ENCODE data around the gene FRMD4A. TPM values are rescaled to one million over a fixed set of nuclear protein-coding genes. Genes with fewer than 3 reads are reported as not detected.

FRMD4A gene
- total RNA-seq, 1 donor from 2014 or later: 236 TPM

DNA sequence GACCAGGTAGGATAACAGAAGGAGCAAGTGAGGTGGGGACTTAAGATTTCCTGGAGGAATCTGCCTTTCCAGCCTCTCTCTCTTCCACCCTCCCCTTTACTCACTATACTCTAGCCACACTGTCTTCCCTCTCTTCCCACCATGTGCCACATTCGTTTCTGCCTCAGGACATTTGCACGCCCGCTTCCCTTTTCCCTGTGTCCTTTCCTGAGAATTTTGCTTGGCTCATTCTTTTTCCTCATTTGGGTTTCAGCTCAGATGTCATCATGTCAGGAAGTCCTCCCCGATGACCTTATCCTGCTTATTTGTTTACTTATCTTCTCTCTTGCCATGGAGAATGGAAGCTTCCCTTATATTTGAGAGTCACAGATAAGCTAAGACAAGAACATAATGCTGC, 380.2 kb downstream of the FRMD4A start:
- no peak overlapping the region for H3K4me3 Mint-ChIP-seq (ENCODE audit: unreplicated experiment)

GRCh38 chr10:13949844-13950542, 380.7 kb downstream of the FRMD4A start:
- Mint-ChIP-seq H3K27me3 (ENCODE audit: unreplicated experiment) (no peaks in the 10 kb centered on the region), H3K4me3 (ENCODE audit: unreplicated experiment) (no peak overlapping the region), H3K4me1 (ENCODE audit: unreplicated experiment) (peaks cover 78% of the 10 kb centered on the region), H3K27ac (ENCODE audit: unreplicated experiment) (peak overlapping the region; percentile 94), H3K9me3 (ENCODE audit: unreplicated experiment) (peaks cover 4% of the 10 kb centered on the region), H3K36me3 (ENCODE audit: unreplicated experiment) (peaks cover 30% of the 10 kb centered on the region)
- TF ChIP-seq CTCF (IDR thresholded peaks at IDR 0.05): no peak
- no peak for DNase-seq (ENCODE audit: extremely low spot score, unreplicated experiment)

More for the DNA sequence above, 380.2 kb downstream of the FRMD4A start:
- Mint-ChIP-seq H3K27ac (ENCODE audit: unreplicated experiment) (peak overlapping the region; percentile 94), H3K27me3 (ENCODE audit: unreplicated experiment) (no peaks in the 10 kb centered on the region), H3K9me3 (ENCODE audit: unreplicated experiment) (peaks cover 4% of the 10 kb centered on the region), H3K36me3 (ENCODE audit: unreplicated experiment) (peaks cover 30% of the 10 kb centered on the region), H3K4me1 (ENCODE audit: unreplicated experiment) (peaks cover 76% of the 10 kb centered on the region)
- DNase-seq (ENCODE audit: extremely low spot score, unreplicated experiment): no peak
- TF ChIP-seq CTCF (IDR thresholded peaks at IDR 0.05): no peak

- Mint-ChIP-seq H3K27ac (ENCODE audit: unreplicated experiment) (peak overlapping the region; percentile 81), H3K4me3 (ENCODE audit: unreplicated experiment) (no peak overlapping the region), H3K9me3 (ENCODE audit: unreplicated experiment) (no peaks in the 10 kb centered on the region), H3K36me3 (ENCODE audit: unreplicated experiment) (peaks cover 25% of the 10 kb centered on the region), H3K4me1 (ENCODE audit: unreplicated experiment) (peaks cover 89% of the 10 kb centered on the region), H3K27me3 (ENCODE audit: unreplicated experiment) (no peaks in the 10 kb centered on the region)
- no peak for DNase-seq (ENCODE audit: extremely low spot score, unreplicated experiment)
- TF ChIP-seq CTCF (IDR thresholded peaks at IDR 0.05): no peak
Observed at GRCh38 chr10:13946209-13946460, 384.6 kb downstream of the FRMD4A start.

DNA sequence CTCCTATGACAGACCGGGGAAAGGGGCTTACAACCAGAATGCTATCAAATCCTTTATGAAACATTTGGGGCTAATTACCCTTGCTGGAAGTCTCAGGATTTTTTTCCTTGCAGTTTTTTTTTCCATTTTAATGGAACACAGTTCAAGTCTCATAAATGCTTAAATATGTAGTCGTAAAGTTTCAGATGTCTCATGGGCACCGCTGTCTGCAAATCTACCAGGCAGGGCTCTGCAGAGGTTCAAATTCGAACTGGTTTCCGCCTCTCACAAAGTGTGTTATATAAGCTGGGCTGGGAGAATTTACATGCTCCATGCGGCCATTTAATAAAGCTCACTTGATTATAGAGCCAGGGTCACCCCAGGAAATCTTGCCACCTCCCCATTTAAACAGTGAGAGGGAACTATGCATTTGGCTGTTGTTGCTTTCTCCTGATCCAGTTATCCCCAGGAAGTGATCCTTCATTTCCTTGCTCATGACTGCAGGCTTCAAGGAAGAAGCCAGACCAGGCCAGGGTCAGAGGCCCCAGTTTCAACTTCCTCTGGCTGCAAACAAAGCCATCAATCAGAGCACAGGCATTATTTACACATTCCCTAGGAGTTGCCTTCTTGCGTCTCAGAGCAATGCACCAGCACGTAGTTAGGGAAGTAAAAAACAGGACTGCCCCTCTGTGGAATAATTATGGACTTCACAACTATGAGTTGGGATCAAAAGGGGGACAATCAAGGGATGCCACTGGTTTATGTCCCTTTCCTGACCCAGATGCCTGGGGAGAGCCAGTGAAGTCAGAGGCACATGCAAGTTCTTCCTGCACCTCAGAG, 385.1 kb downstream of the FRMD4A start:
- Mint-ChIP-seq H3K27me3 (ENCODE audit: unreplicated experiment) (no peaks in the 10 kb centered on the region), H3K4me1 (ENCODE audit: unreplicated experiment) (peaks cover 87% of the 10 kb centered on the region), H3K9me3 (ENCODE audit: unreplicated experiment) (no peaks in the 10 kb centered on the region), H3K36me3 (ENCODE audit: unreplicated experiment) (peaks cover 24% of the 10 kb centered on the region), H3K27ac (ENCODE audit: unreplicated experiment) (peak overlapping the region; percentile 81), H3K4me3 (ENCODE audit: unreplicated experiment) (no peak overlapping the region)
- no peak for DNase-seq (ENCODE audit: extremely low spot score, unreplicated experiment)
- no peak for TF ChIP-seq CTCF (IDR thresholded peaks at IDR 0.05)

- Mint-ChIP-seq H3K36me3 (ENCODE audit: unreplicated experiment) (peaks cover 26% of the 10 kb centered on the region), H3K27me3 (ENCODE audit: unreplicated experiment) (no peaks in the 10 kb centered on the region), H3K27ac (ENCODE audit: unreplicated experiment) (peak overlapping the region; percentile 81), H3K4me1 (ENCODE audit: unreplicated experiment) (peaks cover 87% of the 10 kb centered on the region), H3K4me3 (ENCODE audit: unreplicated experiment) (no peak overlapping the region), H3K9me3 (ENCODE audit: unreplicated experiment) (no peaks in the 10 kb centered on the region)
- DNase-seq (ENCODE audit: extremely low spot score, unreplicated experiment): no peak
- TF ChIP-seq CTCF (IDR thresholded peaks at IDR 0.05): no peak
Observed at GRCh38 chr10:13944823-13945222, 385.9 kb downstream of the FRMD4A start.

Measured in osteocyte (in vitro differentiated cells).